H9 (cell line): Measurements from ENCODE around the gene TMEM39A. TPM values are rescaled to one million over a fixed set of nuclear protein-coding genes. Genes with fewer than 3 reads are reported as not detected.

ENCODE experiments used
- DNase-seq: peaks from one replicate; pipeline ENCODE4 v3.0.0-alpha.2; 2017
- H2AFZ ChIP-seq: one replicate; pipeline ENCODE4 v1.6.1; 2013; ENCODE audit warnings: mild to moderate bottlenecking, low read length, control low read depth, moderate library complexity
- H2AK5ac ChIP-seq: 2 replicates; pipeline ENCODE4 v1.6.1; 2013; ENCODE audit warnings: low read length, control low read depth, mixed read lengths; ENCODE audit not compliant: insufficient read length
- H2BK120ac ChIP-seq: one replicate; pipeline ENCODE4 v1.6.1; 2013; ENCODE audit warnings: low read depth, mild to moderate bottlenecking, low read length, control low read depth, inconsistent platforms; ENCODE audit not compliant: poor library complexity, severe bottlenecking
- H2BK12ac ChIP-seq: 2 replicates; pipeline ENCODE4 v1.6.1; 2013; ENCODE audit warnings: low read length, control low read depth, mixed read lengths, low read depth; ENCODE audit not compliant: insufficient read length
- H2BK15ac ChIP-seq: 2 replicates; pipeline ENCODE4 v1.6.1; 2013; ENCODE audit warnings: low read depth, low read length, control low read depth
- H2BK20ac ChIP-seq: one replicate; pipeline ENCODE4 v1.6.1; 2013; ENCODE audit warnings: low read depth, mild to moderate bottlenecking, low read length, control low read depth, inconsistent platforms; ENCODE audit not compliant: poor library complexity, severe bottlenecking
- H2BK5ac ChIP-seq: 2 replicates; pipeline ENCODE4 v1.6.1; 2013; ENCODE audit warnings: low read length, control low read depth, mixed read lengths; ENCODE audit not compliant: insufficient read length
- H3K14ac ChIP-seq: 2 replicates; pipeline ENCODE4 v1.6.1; 2013; ENCODE audit warnings: low read length, control low read depth; ENCODE audit not compliant: insufficient read depth
- H3K18ac ChIP-seq: 2 replicates; pipeline ENCODE4 v1.6.1; 2013; ENCODE audit warnings: low read depth, mild to moderate bottlenecking, mixed read lengths, low read length, control low read depth; ENCODE audit not compliant: insufficient read length
- H3K23ac ChIP-seq: 2 replicates; pipeline ENCODE4 v1.6.1; 2013; ENCODE audit warnings: low read length, control low read depth, mixed read lengths, low read depth; ENCODE audit not compliant: insufficient read length
- H3K23me2 ChIP-seq: 2 replicates; pipeline ENCODE4 v1.6.1; 2013; ENCODE audit warnings: low read depth, mild to moderate bottlenecking, mixed read lengths, low read length, control low read depth; ENCODE audit not compliant: insufficient read length, poor library complexity, severe bottlenecking
- H3K27ac ChIP-seq: 2 replicates; pipeline ENCODE4 v1.5.1; 2013; ENCODE audit warnings: low read length, control low read depth, mixed read lengths, low read depth; ENCODE audit not compliant: insufficient read length
- H3K27me3 ChIP-seq: 2 replicates; pipeline ENCODE4 v1.6.1; 2013; ENCODE audit warnings: low read length, control low read depth, inconsistent platforms; ENCODE audit not compliant: insufficient read depth
- H3K4ac ChIP-seq: 2 replicates; pipeline ENCODE4 v1.6.1; 2013; ENCODE audit warnings: low read depth, mild to moderate bottlenecking, control low read depth, inconsistent platforms, low read length, moderate library complexity
- H3K4me1 ChIP-seq: 2 replicates; pipeline ENCODE4 v1.6.1; 2013; ENCODE audit warnings: low read length, control low read depth, inconsistent platforms; ENCODE audit not compliant: insufficient read depth
- H3K4me2 ChIP-seq: 2 replicates; pipeline ENCODE4 v1.6.1; 2013; ENCODE audit warnings: low read length, control low read depth, mixed read lengths; ENCODE audit not compliant: insufficient read length, insufficient read depth
- H3K56ac ChIP-seq: 2 replicates; pipeline ENCODE4 v1.6.1; 2013; ENCODE audit warnings: low read depth, mild to moderate bottlenecking, mixed read lengths, low read length, control low read depth; ENCODE audit not compliant: insufficient read length
- H3K79me1 ChIP-seq: 2 replicates; pipeline ENCODE4 v1.6.1; 2013; ENCODE audit warnings: low read depth, mild to moderate bottlenecking, moderate library complexity, low read length, control low read depth, inconsistent platforms; ENCODE audit not compliant: insufficient read depth, poor library complexity, severe bottlenecking
- H3K79me2 ChIP-seq: 2 replicates; pipeline ENCODE4 v1.6.1; 2013; ENCODE audit warnings: low read length, control low read depth, inconsistent platforms; ENCODE audit not compliant: insufficient read depth
- H3K9ac ChIP-seq: 2 replicates; pipeline ENCODE4 v1.6.1; 2013; ENCODE audit warnings: low read length, control low read depth, mixed read lengths; ENCODE audit not compliant: insufficient read length; ENCODE audit errors: extremely low read depth
- H3K9me3 ChIP-seq: one replicate; pipeline ENCODE4 v1.6.1; 2013; ENCODE audit warnings: low read depth, low read length, inconsistent platforms; ENCODE audit not compliant: control insufficient read depth
- H3T11ph ChIP-seq: one replicate; pipeline ENCODE4 v1.6.1; 2013; ENCODE audit warnings: mild to moderate bottlenecking, low read length, control low read depth, inconsistent platforms
- H4K20me1 ChIP-seq: one replicate; pipeline ENCODE4 v1.6.1; 2013; ENCODE audit not compliant: control insufficient read depth, insufficient read length, insufficient read depth
- H4K5ac ChIP-seq: 2 replicates; pipeline ENCODE4 v1.6.1; 2013; ENCODE audit warnings: low read depth, mild to moderate bottlenecking, mixed read lengths, low read length, control low read depth; ENCODE audit not compliant: insufficient read length
- H4K8ac ChIP-seq: replicated peaks from 2 replicates; pipeline ENCODE4 v1.6.1; 2013; ENCODE audit warnings: low read length, control low read depth, mixed read lengths, low read depth; ENCODE audit not compliant: insufficient read length
- H4K91ac ChIP-seq: 2 replicates; pipeline ENCODE4 v1.6.1; 2013; ENCODE audit warnings: low read depth, mild to moderate bottlenecking, moderate library complexity, mixed read lengths, low read length, control low read depth; ENCODE audit not compliant: insufficient read length
- H3K27ac Mint-ChIP-seq, 3 experiments: 2 replicates in 2 of 3; 3 replicates in 1 of 3; pipeline ENCODE4 v1.8.0; 2020 to 2021; ENCODE audit warnings: mixed read lengths in 3 of 3, mild to moderate bottlenecking in 1 of 3, moderate library complexity in 1 of 3
- H3K27me3 Mint-ChIP-seq: 2 replicates; pipeline ENCODE4 v1.8.0; 2021; ENCODE audit warnings: low read depth, mild to moderate bottlenecking, moderate library complexity, mixed read lengths
- H3K36me3 Mint-ChIP-seq, 3 experiments: 2 replicates in 2 of 3; 3 replicates in 1 of 3; pipeline ENCODE4 v1.8.0; 2020 to 2021; ENCODE audit warnings: low read depth in 3 of 3, mixed read lengths in 3 of 3; ENCODE audit not compliant: insufficient read depth in 1 of 3
- H3K4me1 Mint-ChIP-seq, 2 experiments: 2 replicates each; pipeline ENCODE4 v1.8.0; 2020; ENCODE audit warnings: mixed read lengths in 2 of 2
- H3K4me3 Mint-ChIP-seq, 2 experiments: 2 replicates in 1 of 2; 3 replicates in 1 of 2; pipeline ENCODE4 v1.8.0; 2020 to 2021; ENCODE audit warnings: mild to moderate bottlenecking in 2 of 2, mixed read lengths in 2 of 2, moderate library complexity in 1 of 2
- H3K9me3 Mint-ChIP-seq, 2 experiments: 2 replicates in 1 of 2; 3 replicates in 1 of 2; pipeline ENCODE4 v1.8.0; 2020; ENCODE audit warnings: mild to moderate bottlenecking in 2 of 2, mixed read lengths in 2 of 2, moderate library complexity in 1 of 2
- WGBS: extraction: QIAGEN DNeasy Blood & Tissue Kit; methylation state at CpG from one replicate; pipeline ENCODE4 v1.1.7; 2013; ENCODE audit warnings: missing lambda C conversion rate, low lambda C conversion rate, mixed read lengths; ENCODE audit not compliant: insufficient read length; ENCODE audit errors: extremely low coverage; 5-methylcytosine and 5-hydroxymethylcytosine counted together
- long read RNA-seq: library from polyadenylated mRNA; unstranded; transcript quantifications from one replicate; pipeline ENCODE4 v2.0.0, GENCODE V29; 2020
- total RNA-seq: library from RNA; stranded (reverse); gene quantifications from 2 replicates; pipeline ENCODE4 v1.2.1, GENCODE V29; 2021
- TF ChIP-seq, protein P1 (sequence below): fragments of 200-600 bp; sonication (generic); conservative IDR thresholded peaks from 3 replicates; pipeline ENCODE4 v1.8.0; 2021; ENCODE audit warnings: antibody characterized with exemption, mild to moderate bottlenecking

Gene TMEM39A, protein sequence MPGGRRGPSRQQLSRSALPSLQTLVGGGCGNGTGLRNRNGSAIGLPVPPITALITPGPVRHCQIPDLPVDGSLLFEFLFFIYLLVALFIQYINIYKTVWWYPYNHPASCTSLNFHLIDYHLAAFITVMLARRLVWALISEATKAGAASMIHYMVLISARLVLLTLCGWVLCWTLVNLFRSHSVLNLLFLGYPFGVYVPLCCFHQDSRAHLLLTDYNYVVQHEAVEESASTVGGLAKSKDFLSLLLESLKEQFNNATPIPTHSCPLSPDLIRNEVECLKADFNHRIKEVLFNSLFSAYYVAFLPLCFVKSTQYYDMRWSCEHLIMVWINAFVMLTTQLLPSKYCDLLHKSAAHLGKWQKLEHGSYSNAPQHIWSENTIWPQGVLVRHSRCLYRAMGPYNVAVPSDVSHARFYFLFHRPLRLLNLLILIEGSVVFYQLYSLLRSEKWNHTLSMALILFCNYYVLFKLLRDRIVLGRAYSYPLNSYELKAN
- total RNA-seq: 40.4 and 45.0 TPM in 2 replicates
- long read RNA-seq, full-length matches to known transcripts: 102 of 187 reads
- long read RNA-seq, partial matches to known transcripts: 13 of 187 reads
- long read RNA-seq, other reads (novel, unspliced or antisense): 72 of 187 reads

- no peak within 1 kb of the TSS for H2BK20ac ChIP-seq
- no peak within 1 kb of the TSS for H2AFZ ChIP-seq
- H3K4me3 Mint-ChIP-seq: peak within 1 kb of the TSS; percentile 97
- peak within 1 kb of the TSS; percentile 30 for H4K5ac ChIP-seq
- peak; percentile 99 for DNase-seq
- no peaks in the 10 kb centered on the region for H3K27me3 ChIP-seq
- H3K9me3 ChIP-seq: no peaks in the 10 kb centered on the region
- H4K20me1 ChIP-seq: no peaks in the 10 kb centered on the region
- H2BK120ac ChIP-seq: peak within 1 kb of the TSS; percentile 14
- H3K4me1 Mint-ChIP-seq: peaks cover 20% of the 10 kb centered on the region in 2 experiments
- peaks cover 2% of the 10 kb centered on the region; the same call in 1 of the 2 replicates for H3K4me1 ChIP-seq
- H3K27me3 Mint-ChIP-seq: no peaks in the 10 kb centered on the region; the same call in 1 of the 2 replicates
- peaks cover 2% of the 10 kb centered on the region for H3K79me1 ChIP-seq
- H3K56ac ChIP-seq: peak within 1 kb of the TSS; percentile 92
- peak within 1 kb of the TSS; percentile 20 for H3K27ac ChIP-seq
- H3K4me2 ChIP-seq: peak within 1 kb of the TSS; percentile 69
- H3K4ac ChIP-seq: no peak within 1 kb of the TSS; the same call in 1 of the 2 replicates
- no peak within 1 kb of the TSS for H2BK5ac ChIP-seq
- no peak within 1 kb of the TSS for H2BK15ac ChIP-seq
- TF ChIP-seq, protein P1, sequence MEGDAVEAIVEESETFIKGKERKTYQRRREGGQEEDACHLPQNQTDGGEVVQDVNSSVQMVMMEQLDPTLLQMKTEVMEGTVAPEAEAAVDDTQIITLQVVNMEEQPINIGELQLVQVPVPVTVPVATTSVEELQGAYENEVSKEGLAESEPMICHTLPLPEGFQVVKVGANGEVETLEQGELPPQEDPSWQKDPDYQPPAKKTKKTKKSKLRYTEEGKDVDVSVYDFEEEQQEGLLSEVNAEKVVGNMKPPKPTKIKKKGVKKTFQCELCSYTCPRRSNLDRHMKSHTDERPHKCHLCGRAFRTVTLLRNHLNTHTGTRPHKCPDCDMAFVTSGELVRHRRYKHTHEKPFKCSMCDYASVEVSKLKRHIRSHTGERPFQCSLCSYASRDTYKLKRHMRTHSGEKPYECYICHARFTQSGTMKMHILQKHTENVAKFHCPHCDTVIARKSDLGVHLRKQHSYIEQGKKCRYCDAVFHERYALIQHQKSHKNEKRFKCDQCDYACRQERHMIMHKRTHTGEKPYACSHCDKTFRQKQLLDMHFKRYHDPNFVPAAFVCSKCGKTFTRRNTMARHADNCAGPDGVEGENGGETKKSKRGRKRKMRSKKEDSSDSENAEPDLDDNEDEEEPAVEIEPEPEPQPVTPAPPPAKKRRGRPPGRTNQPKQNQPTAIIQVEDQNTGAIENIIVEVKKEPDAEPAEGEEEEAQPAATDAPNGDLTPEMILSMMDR: no peak
- peak within 1 kb of the TSS; percentile 95 to 99 (median 98) for H3K27ac Mint-ChIP-seq
- WGBS: no CpG with 5 or more reads among the region's 51 CpGs
- H2BK12ac ChIP-seq: no peak within 1 kb of the TSS
- H3K14ac ChIP-seq: peak within 1 kb of the TSS; percentile 87
- H4K8ac ChIP-seq: no peak within 1 kb of the TSS
- H3K23ac ChIP-seq: no peak within 1 kb of the TSS
- no peak within 1 kb of the TSS for H2AK5ac ChIP-seq
- peaks cover 7% of the 10 kb centered on the region for H3K23me2 ChIP-seq
- H3K18ac ChIP-seq: peak within 1 kb of the TSS; percentile 49
- H3K79me2 ChIP-seq: peaks cover 5% of the 10 kb centered on the region; the same call in 1 of the 2 replicates
- no peak within 1 kb of the TSS for H4K91ac ChIP-seq
- no peak within 1 kb of the TSS for H3T11ph ChIP-seq
- H3K9me3 Mint-ChIP-seq: no peaks in the 10 kb centered on the region
- peaks cover 13 to 34% (median 33%) of the 10 kb centered on the region in 3 experiments; a peak in 6 of 7 replicates for H3K36me3 Mint-ChIP-seq
- H3K9ac ChIP-seq: peak within 1 kb of the TSS; percentile 86
Observed at GRCh38 chr3:119463171-119464169, at the start of gene TMEM39A. TSS of gene TMEM39A (minus strand) at chr3:119463615. CDS start at chr3:119462074, 1,541 bp downstream.
